Measurements from ENCODE around the gene FGF12.
"Not testable (repeated sequence)": the region's sequence is repeated elsewhere in the genome, so short reads cannot be mapped to it uniquely, and the experiment has no call there.

FGF12 gene

GRCh38 chr3:192747145-192747544 lies 19.8 kb upstream of the FGF12 start:
- in situ Hi-C loops (cut with HindIII; ENCODE audit: low sequenced_read_pairs) = no loop called here

GRCh38 chr3:192745150-192745549 lies 17.8 kb upstream of the FGF12 start:
- DNase-seq (ENCODE audit: low read depth, low spot score) = no peak
- in situ Hi-C loops (cut with HindIII; ENCODE audit: low sequenced_read_pairs) = no loop called here
- no peak for TF ChIP-seq CTCF (IDR thresholded peaks at IDR 0.05; ENCODE audit: low read depth, low read length)
- H3K4me3 ChIP-seq (ENCODE audit: low read depth, low read length) = no peak overlapping the region

More at GRCh38 chr3:192747145-192747544, 19.8 kb upstream of the FGF12 start:
- no peak for TF ChIP-seq CTCF (IDR thresholded peaks at IDR 0.05; ENCODE audit: low read depth, low read length)
- H3K4me3 ChIP-seq (ENCODE audit: low read depth, low read length) = no peak overlapping the region
- no peak for DNase-seq (ENCODE audit: low read depth, low spot score)

DNA sequence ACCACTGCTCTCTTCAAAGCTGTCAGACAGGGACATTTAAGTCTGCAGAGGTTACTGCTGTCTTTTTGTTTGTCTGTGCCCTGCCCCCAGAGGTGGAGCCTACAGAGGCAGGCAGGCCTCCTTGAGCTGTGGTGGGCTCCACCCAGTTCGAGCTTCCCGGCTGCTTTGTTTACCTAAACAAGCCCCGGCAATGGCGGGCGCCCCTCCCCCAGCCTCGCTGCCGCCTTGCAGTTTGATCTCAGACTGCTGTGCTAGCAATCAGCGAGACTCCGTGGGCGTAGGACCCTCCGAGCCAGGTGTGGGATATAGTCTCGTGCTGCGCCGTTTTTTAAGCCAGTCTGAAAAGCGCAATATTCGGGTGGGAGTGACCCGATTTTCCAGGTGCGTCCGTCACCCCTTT lies 17.3 kb upstream of the FGF12 start:
- in situ Hi-C loops (cut with HindIII; ENCODE audit: low sequenced_read_pairs); DNase-seq (ENCODE audit: low read depth, low spot score); H3K4me3 ChIP-seq (ENCODE audit: low read depth, low read length): not testable (repeated sequence)

GRCh38 chr3:192737506-192737905 lies 10.2 kb upstream of the FGF12 start:
- TF ChIP-seq CTCF (IDR thresholded peaks at IDR 0.05; ENCODE audit: low read depth, low read length) = no peak
- no peak for DNase-seq (ENCODE audit: low read depth, low spot score)
- H3K4me3 ChIP-seq (ENCODE audit: low read depth, low read length) = no peak overlapping the region
- in situ Hi-C loops (cut with HindIII; ENCODE audit: low sequenced_read_pairs) = no loop called here

GRCh38 chr3:192731233-192731632 lies 3.9 kb upstream of the FGF12 start:
- in situ Hi-C loops (cut with HindIII; ENCODE audit: low sequenced_read_pairs) = no loop called here
- no peak for TF ChIP-seq CTCF (IDR thresholded peaks at IDR 0.05; ENCODE audit: low read depth, low read length)
- no peak overlapping the region for H3K4me3 ChIP-seq (ENCODE audit: low read depth, low read length)
- DNase-seq (ENCODE audit: low read depth, low spot score) = no peak

GRCh38 chr3:192726385-192726784 lies 956 bp downstream of the FGF12 start:
- TF ChIP-seq CTCF (IDR thresholded peaks at IDR 0.05; ENCODE audit: low read depth, low read length) = no peak
- no peak for DNase-seq (ENCODE audit: low read depth, low spot score)
- H3K4me3 ChIP-seq (ENCODE audit: low read depth, low read length) = no peak overlapping the region
- in situ Hi-C loops (cut with HindIII; ENCODE audit: low sequenced_read_pairs) = no loop called here

DNA sequence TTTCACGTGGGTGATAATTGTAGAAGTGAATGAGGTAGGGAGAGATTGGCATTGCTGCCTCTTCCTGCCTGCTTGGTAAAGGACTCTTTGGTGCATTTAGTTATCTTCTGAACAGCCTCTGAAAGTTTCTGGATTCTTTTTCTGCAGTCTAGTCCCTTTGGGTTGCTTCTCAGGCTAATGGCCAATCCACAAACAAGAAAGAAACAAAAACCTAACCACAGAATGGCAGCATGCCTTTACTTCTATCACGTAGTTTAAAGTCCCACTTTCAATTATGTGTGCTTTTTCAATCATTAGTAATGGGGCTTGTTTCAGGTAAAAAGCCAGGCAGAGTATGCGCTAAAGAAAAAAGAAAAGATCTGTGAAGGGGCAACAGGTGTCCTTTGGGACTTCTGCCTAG lies 7.4 kb downstream of the FGF12 start:
- no peak for TF ChIP-seq CTCF (IDR thresholded peaks at IDR 0.05; ENCODE audit: low read depth, low read length)
- no peak overlapping the region for H3K4me3 ChIP-seq (ENCODE audit: low read depth, low read length)
- in situ Hi-C loops (cut with HindIII; ENCODE audit: low sequenced_read_pairs) = no loop called here
- DNase-seq (ENCODE audit: low read depth, low spot score) = no peak
